ENCODE measurements around the gene CD82. TPM values are rescaled to one million over a fixed set of nuclear protein-coding genes. Genes with fewer than 3 reads are reported as not detected.
A peak's percentile ranks its signal among the peaks of the same experiment; 100 is the strongest.

CD82 gene
- total RNA-seq, 1 donor from 2014 or later = 35.5 TPM

GRCh38 chr11:44627165-44627789 is 61.8 kb downstream of the CD82 start:
- Histone ChIP-seq H3K36me3 (ENCODE audit: control insufficient read depth in 3 of 3, insufficient read depth in 3 of 3, low read length in 3 of 3) (no peaks in the 10 kb centered on the region), H3K4me3 (ENCODE audit: low read length in 3 of 3) (no peak overlapping the region), H3K9ac (ENCODE audit: low read depth in 1 of 3, low read length in 3 of 3) (peak overlapping the region in 2 of 3 donors; percentile 43 to 48), H3K27ac (ENCODE audit: low read depth, low read length) (peak overlapping the region; percentile 79), H3K9me3 (ENCODE audit: control insufficient read depth in 3 of 3, low read length in 3 of 3) (no peaks in the 10 kb centered on the region), H3K27me3 (ENCODE audit: control insufficient read depth in 3 of 3, insufficient read depth in 3 of 3, low read length in 3 of 3) (no peaks in the 10 kb centered on the region), H3K4me1 (ENCODE audit: control insufficient read depth in 3 of 3, insufficient read depth in 3 of 3, low read length in 3 of 3) (peaks cover 37 to 51% (median 44%) of the 10 kb centered on the region in 3 donors)

- H3K9ac ChIP-seq (ENCODE audit: low read depth in 1 of 3, low read length in 3 of 3) = peak overlapping the region; percentile 48 to 73 (median 51)
- no peaks in the 10 kb centered on the region for H3K9me3 ChIP-seq (ENCODE audit: control insufficient read depth in 3 of 3, low read length in 3 of 3)
- peaks cover 35 to 51% (median 45%) of the 10 kb centered on the region in 3 donors for H3K4me1 ChIP-seq (ENCODE audit: control insufficient read depth in 3 of 3, insufficient read depth in 3 of 3, low read length in 3 of 3)
- no peaks in the 10 kb centered on the region for H3K27me3 ChIP-seq (ENCODE audit: control insufficient read depth in 3 of 3, insufficient read depth in 3 of 3, low read length in 3 of 3)
- no peaks in the 10 kb centered on the region for H3K36me3 ChIP-seq (ENCODE audit: control insufficient read depth in 3 of 3, insufficient read depth in 3 of 3, low read length in 3 of 3)
- H3K27ac ChIP-seq (ENCODE audit: low read depth, low read length) = peak overlapping the region; percentile 79
- peak overlapping the region in 1 of 3 donors; percentile 6 for H3K4me3 ChIP-seq (ENCODE audit: low read length in 3 of 3)
Observed at GRCh38 chr11:44627911-44628729, 62.7 kb downstream of the CD82 start.

- peak overlapping the region in 1 of 3 donors; percentile 45 for H3K9ac ChIP-seq (ENCODE audit: low read depth in 1 of 3, low read length in 3 of 3)
- no peaks in the 10 kb centered on the region for H3K9me3 ChIP-seq (ENCODE audit: control insufficient read depth in 3 of 3, low read length in 3 of 3)
- no peak overlapping the region for H3K4me3 ChIP-seq (ENCODE audit: low read length in 3 of 3)
- no peak overlapping the region for H3K27ac ChIP-seq (ENCODE audit: low read depth, low read length)
- no peaks in the 10 kb centered on the region for H3K36me3 ChIP-seq (ENCODE audit: control insufficient read depth in 3 of 3, insufficient read depth in 3 of 3, low read length in 3 of 3)
- H3K4me1 ChIP-seq (ENCODE audit: control insufficient read depth in 3 of 3, insufficient read depth in 3 of 3, low read length in 3 of 3) = peaks cover 27 to 42% (median 36%) of the 10 kb centered on the region in 3 donors
- H3K27me3 ChIP-seq (ENCODE audit: control insufficient read depth in 3 of 3, insufficient read depth in 3 of 3, low read length in 3 of 3) = no peaks in the 10 kb centered on the region
Observed at GRCh38 chr11:44628730-44629700, 63.6 kb downstream of the CD82 start.

- Histone ChIP-seq H3K27me3 (ENCODE audit: control insufficient read depth in 3 of 3, insufficient read depth in 3 of 3, low read length in 3 of 3) (peaks cover 3 to 5% (median 4%) of the 10 kb centered on the region in 3 donors), H3K4me3 (ENCODE audit: low read length in 3 of 3) (no peak overlapping the region), H3K9me3 (ENCODE audit: control insufficient read depth in 3 of 3, low read length in 3 of 3) (no peaks in the 10 kb centered on the region), H3K4me1 (ENCODE audit: control insufficient read depth in 3 of 3, insufficient read depth in 3 of 3, low read length in 3 of 3) (peaks cover 29 to 46% (median 37%) of the 10 kb centered on the region in 3 donors), H3K36me3 (ENCODE audit: control insufficient read depth in 3 of 3, insufficient read depth in 3 of 3, low read length in 3 of 3) (no peaks in the 10 kb centered on the region), H3K9ac (ENCODE audit: low read depth in 1 of 3, low read length in 3 of 3) (no peak overlapping the region), H3K27ac (ENCODE audit: low read depth, low read length) (no peak overlapping the region)
Observed at GRCh38 chr11:44629732-44630345, 64.4 kb downstream of the CD82 start.

- Histone ChIP-seq H3K9ac (ENCODE audit: low read depth in 1 of 3, low read length in 3 of 3) (no peak overlapping the region), H3K4me3 (ENCODE audit: low read length in 3 of 3) (no peak overlapping the region), H3K4me1 (ENCODE audit: control insufficient read depth in 3 of 3, insufficient read depth in 3 of 3, low read length in 3 of 3) (peaks cover 29 to 46% (median 37%) of the 10 kb centered on the region in 3 donors), H3K9me3 (ENCODE audit: control insufficient read depth in 3 of 3, low read length in 3 of 3) (no peaks in the 10 kb centered on the region), H3K27ac (ENCODE audit: low read depth, low read length) (no peak overlapping the region), H3K36me3 (ENCODE audit: control insufficient read depth in 3 of 3, insufficient read depth in 3 of 3, low read length in 3 of 3) (no peaks in the 10 kb centered on the region), H3K27me3 (ENCODE audit: control insufficient read depth in 3 of 3, insufficient read depth in 3 of 3, low read length in 3 of 3) (peaks cover 3 to 5% (median 4%) of the 10 kb centered on the region in 3 donors)
Observed at GRCh38 chr11:44630511-44631210, 65.2 kb downstream of the CD82 start.

- H3K4me1 ChIP-seq (ENCODE audit: control insufficient read depth in 3 of 3, insufficient read depth in 3 of 3, low read length in 3 of 3) = peaks cover 29 to 40% (median 35%) of the 10 kb centered on the region in 3 donors
- peaks cover 3 to 5% (median 4%) of the 10 kb centered on the region in 3 donors for H3K27me3 ChIP-seq (ENCODE audit: control insufficient read depth in 3 of 3, insufficient read depth in 3 of 3, low read length in 3 of 3)
- H3K27ac ChIP-seq (ENCODE audit: low read depth, low read length) = no peak overlapping the region
- H3K9ac ChIP-seq (ENCODE audit: low read depth in 1 of 3, low read length in 3 of 3) = peak overlapping the region in 1 of 3 donors; percentile 69
- H3K4me3 ChIP-seq (ENCODE audit: low read length in 3 of 3) = peak overlapping the region in 1 of 3 donors; percentile 45
- H3K9me3 ChIP-seq (ENCODE audit: control insufficient read depth in 3 of 3, low read length in 3 of 3) = no peaks in the 10 kb centered on the region
- no peaks in the 10 kb centered on the region for H3K36me3 ChIP-seq (ENCODE audit: control insufficient read depth in 3 of 3, insufficient read depth in 3 of 3, low read length in 3 of 3)
Observed at GRCh38 chr11:44631831-44632230, 66.4 kb downstream of the CD82 start.

- no peak overlapping the region for H3K4me3 ChIP-seq (ENCODE audit: low read length in 3 of 3)
Observed at GRCh38 chr11:44632466-44633123, 67.1 kb downstream of the CD82 start.

GRCh38 chr11:44633641-44634040 is 68.2 kb downstream of the CD82 start:
- H3K27me3 ChIP-seq (ENCODE audit: control insufficient read depth in 3 of 3, insufficient read depth in 3 of 3, low read length in 3 of 3) = peaks cover 3 to 5% (median 4%) of the 10 kb centered on the region in 3 donors
- no peak overlapping the region for H3K4me3 ChIP-seq (ENCODE audit: low read length in 3 of 3)
- no peaks in the 10 kb centered on the region for H3K36me3 ChIP-seq (ENCODE audit: control insufficient read depth in 3 of 3, insufficient read depth in 3 of 3, low read length in 3 of 3)
- H3K4me1 ChIP-seq (ENCODE audit: control insufficient read depth in 3 of 3, insufficient read depth in 3 of 3, low read length in 3 of 3) = peaks cover 14 to 24% (median 21%) of the 10 kb centered on the region in 3 donors
- no peaks in the 10 kb centered on the region for H3K9me3 ChIP-seq (ENCODE audit: control insufficient read depth in 3 of 3, low read length in 3 of 3)
- no peak overlapping the region for H3K9ac ChIP-seq (ENCODE audit: low read depth in 1 of 3, low read length in 3 of 3)
- H3K27ac ChIP-seq (ENCODE audit: low read depth, low read length) = no peak overlapping the region

More at GRCh38 chr11:44632466-44633123, 67.1 kb downstream of the CD82 start:
- Histone ChIP-seq H3K9me3 (ENCODE audit: control insufficient read depth in 3 of 3, low read length in 3 of 3) (no peaks in the 10 kb centered on the region), H3K9ac (ENCODE audit: low read depth in 1 of 3, low read length in 3 of 3) (no peak overlapping the region), H3K27me3 (ENCODE audit: control insufficient read depth in 3 of 3, insufficient read depth in 3 of 3, low read length in 3 of 3) (peaks cover 3 to 5% (median 4%) of the 10 kb centered on the region in 3 donors), H3K36me3 (ENCODE audit: control insufficient read depth in 3 of 3, insufficient read depth in 3 of 3, low read length in 3 of 3) (no peaks in the 10 kb centered on the region), H3K27ac (ENCODE audit: low read depth, low read length) (no peak overlapping the region), H3K4me1 (ENCODE audit: control insufficient read depth in 3 of 3, insufficient read depth in 3 of 3, low read length in 3 of 3) (peaks cover 24 to 35% (median 31%) of the 10 kb centered on the region in 3 donors)
